IMR-90 (cell line): Measurements from ENCODE around the gene SH3RF1. TPM values are rescaled to one million over a fixed set of nuclear protein-coding genes. Genes with fewer than 3 reads are reported as not detected.

Source experiments
- ATAC-seq: fragments of 200-7000 bp; cut with Tn5 transposase; 2 replicates; pipeline ENCODE4 v1.9.1; 2020; ENCODE audit warnings: low read depth, mild to moderate bottlenecking, moderate library complexity
- BruUV-seq: library from RNA; stranded (reverse); fragments of 400-500 nt; replicated peaks from 2 replicates; lab custom pipeline; 2021; lab: Mats Ljungman, UMichigan
- CTCF ChIA-PET: fragments of 300-600 bp; formaldehyde crosslinking; extraction: SDS; loops from one replicate; lab custom pipeline; 2021; ENCODE audit warnings: antibody characterized with exemption; lab: Yijun Ruan, JAX
- POLR2A ChIA-PET: fragments of 300-600 bp; sonication (Branson Sonifier 250); formaldehyde crosslinking; loops from one replicate; lab custom pipeline; 2022; ENCODE audit warnings: antibody characterized with exemption; ENCODE audit not compliant: unreplicated experiment; lab: Charles Lee
- DNase-seq: peaks from one replicate; pipeline ENCODE4 v3.0.0; 2013
- H2AFZ ChIP-seq: replicated peaks from 2 replicates; pipeline ENCODE3; 2013; ENCODE audit warnings: low read length, mild to moderate bottlenecking; ENCODE audit not compliant: poor library complexity
- H2AK5ac ChIP-seq: 2 replicates; pipeline ENCODE4 v1.6.1; 2013; ENCODE audit warnings: low read depth, low read length, inconsistent platforms
- H2AK9ac ChIP-seq: replicated peaks from 2 replicates; pipeline ENCODE3; 2013; ENCODE audit warnings: mild to moderate bottlenecking, low read depth, low read length, moderate library complexity; ENCODE audit not compliant: poor library complexity
- H2BK120ac ChIP-seq: 2 replicates; pipeline ENCODE4 v1.6.1; 2013; ENCODE audit warnings: low read depth, low read length, inconsistent platforms
- H2BK15ac ChIP-seq: 3 replicates; pipeline ENCODE4 v1.6.1; 2013; ENCODE audit warnings: low read depth, low read length, inconsistent platforms
- H2BK20ac ChIP-seq: 2 replicates; pipeline ENCODE4 v1.6.1; 2013; ENCODE audit warnings: low read depth, mild to moderate bottlenecking, inconsistent platforms, low read length, moderate library complexity
- H2BK5ac ChIP-seq: 2 replicates; pipeline ENCODE4 v1.6.1; 2013; ENCODE audit warnings: mild to moderate bottlenecking, low read depth, low read length, inconsistent platforms; ENCODE audit not compliant: poor library complexity, severe bottlenecking
- H3K14ac ChIP-seq: replicated peaks from 2 replicates; pipeline ENCODE4 v1.6.1; 2013; ENCODE audit warnings: low read depth, low read length, inconsistent platforms
- H3K18ac ChIP-seq: 2 replicates; pipeline ENCODE4 v1.6.1; 2013; ENCODE audit warnings: low read depth, low read length, control low read depth
- H3K23ac ChIP-seq: 2 replicates; pipeline ENCODE4 v1.6.1; 2013; ENCODE audit warnings: low read depth, low read length, inconsistent platforms
- H3K27ac ChIP-seq: 2 replicates; pipeline ENCODE4 v1.5.1; 2013; ENCODE audit warnings: mild to moderate bottlenecking, control low read depth, low read length; ENCODE audit not compliant: insufficient read depth
- H3K27me3 ChIP-seq: 2 replicates; pipeline ENCODE4 v1.6.1; 2013; ENCODE audit warnings: low read length; ENCODE audit not compliant: control insufficient read depth, insufficient read depth
- H3K36me3 ChIP-seq: 2 replicates; pipeline ENCODE4 v1.6.1; 2013; ENCODE audit warnings: low read length, mixed read lengths; ENCODE audit not compliant: control insufficient read depth, insufficient read depth
- H3K4ac ChIP-seq: 2 replicates; pipeline ENCODE4 v1.6.1; 2013; ENCODE audit warnings: low read depth, low read length, inconsistent platforms
- H3K4me1 ChIP-seq: 2 replicates; pipeline ENCODE4 v1.6.1; 2013; ENCODE audit warnings: low read length, mixed read lengths; ENCODE audit not compliant: control insufficient read depth, insufficient read depth
- H3K4me2 ChIP-seq: 2 replicates; pipeline ENCODE4 v1.6.1; 2013; ENCODE audit warnings: low read depth, mild to moderate bottlenecking, control low read depth, low read length, moderate library complexity
- H3K4me3 ChIP-seq: 2 replicates; pipeline ENCODE4 v1.5.1; 2013; ENCODE audit warnings: low read depth, mild to moderate bottlenecking, control low read depth, low read length, moderate library complexity; ENCODE audit not compliant: insufficient read depth
- H3K56ac ChIP-seq: 2 replicates; pipeline ENCODE4 v1.6.1; 2013; ENCODE audit warnings: low read length, inconsistent platforms; ENCODE audit not compliant: insufficient read depth; ENCODE audit errors: extremely low read depth
- H3K79me1 ChIP-seq, 2 experiments: 2 replicates each; pipeline ENCODE4 v1.6.1; 2013; ENCODE audit warnings: low read length in 2 of 2, inconsistent platforms in 1 of 2, low read depth in 1 of 2
- H3K9ac ChIP-seq: 2 replicates; pipeline ENCODE4 v1.6.1; 2013; ENCODE audit warnings: low read depth, low read length, control low read depth
- H3K9me1 ChIP-seq: 2 replicates; pipeline ENCODE4 v1.6.1; 2013; ENCODE audit warnings: low read length, inconsistent platforms; ENCODE audit not compliant: insufficient read depth
- H3K9me3 ChIP-seq: 2 replicates; pipeline ENCODE4 v1.6.1; 2013; ENCODE audit warnings: low read length; ENCODE audit not compliant: control insufficient read depth, insufficient read depth
- H4K20me1 ChIP-seq: 2 replicates; pipeline ENCODE4 v1.6.1; 2013; ENCODE audit warnings: low read length, inconsistent platforms; ENCODE audit not compliant: insufficient read depth
- H4K5ac ChIP-seq: 2 replicates; pipeline ENCODE4 v1.6.1; 2013; ENCODE audit warnings: mild to moderate bottlenecking, low read depth, low read length, control low read depth
- H4K8ac ChIP-seq, 2 experiments: 2 replicates each; pipeline ENCODE4 v1.6.1; 2013; ENCODE audit warnings: low read depth in 2 of 2, low read length in 2 of 2, control low read depth in 1 of 2, inconsistent platforms in 1 of 2
- H4K91ac ChIP-seq: 2 replicates; pipeline ENCODE4 v1.6.1; 2013; ENCODE audit warnings: low read depth, low read length, inconsistent platforms; ENCODE audit not compliant: insufficient read depth
- BHLHE40 ChIP-seq: fragments of 150-350 bp; IDR thresholded peaks from 2 replicates; pipeline ENCODE4 v1.6.1; 2016; ENCODE audit warnings: mild to moderate bottlenecking, low read depth, low read length
- CEBPB ChIP-seq: IDR thresholded peaks from 2 replicates; pipeline ENCODE4 v1.6.1; 2012; ENCODE audit warnings: low read depth, low read length, improper control_type of control experiment
- CHD1 ChIP-seq: IDR thresholded peaks from 2 replicates; pipeline ENCODE4 v1.6.1; 2012; ENCODE audit warnings: low read depth, low read length, improper control_type of control experiment
- FOS ChIP-seq: fragments of 150-350 bp; IDR thresholded peaks from 2 replicates; pipeline ENCODE4 v1.6.1; 2016; ENCODE audit warnings: low read depth, low read length
- MAZ ChIP-seq: IDR thresholded peaks from 2 replicates; pipeline ENCODE4 v1.6.1; 2012; ENCODE audit warnings: low read depth, mild to moderate bottlenecking, low read length, improper control_type of control experiment, moderate library complexity, borderline replicate concordance
- MXI1 ChIP-seq: IDR thresholded peaks from 2 replicates; pipeline ENCODE4 v1.6.1; 2012; ENCODE audit warnings: low read depth, mild to moderate bottlenecking, low read length, moderate library complexity, borderline replicate concordance
- NFE2L2 ChIP-seq: fragments of 150-350 bp; IDR thresholded peaks from 2 replicates; pipeline ENCODE4 v1.6.1; 2016; ENCODE audit warnings: low read depth, mild to moderate bottlenecking, low read length
- POLR2A ChIP-seq: IDR thresholded peaks from 2 replicates; pipeline ENCODE4 v1.6.1; 2012; ENCODE audit warnings: mild to moderate bottlenecking, low read depth, low read length
- RAD21 ChIP-seq: IDR thresholded peaks from 2 replicates; pipeline ENCODE4 v1.6.1; 2012; ENCODE audit warnings: low read length, improper control_type of control experiment
- RCOR1 ChIP-seq: IDR thresholded peaks from 2 replicates; pipeline ENCODE4 v1.6.1; 2012; ENCODE audit warnings: mild to moderate bottlenecking, low read length, improper control_type of control experiment; ENCODE audit not compliant: insufficient replicate concordance
- RFX5 ChIP-seq: IDR thresholded peaks from 2 replicates; pipeline ENCODE4 v1.8.0; 2012; ENCODE audit warnings: low read depth, mild to moderate bottlenecking, low read length, moderate library complexity
- SMC3 ChIP-seq: fragments of 150-350 bp; IDR thresholded peaks from 2 replicates; pipeline ENCODE4 v1.6.1; 2016; ENCODE audit warnings: low read depth, mild to moderate bottlenecking, antibody characterized with exemption, low read length, moderate library complexity
- WGBS, 2 experiments: methylation state at CpG; one replicate each; pipeline versions ENCODE4 v1.1.5 to v1.1.7; 2013; ENCODE audit warnings: missing lambda C conversion rate in 2 of 2; ENCODE audit not compliant: insufficient read length in 1 of 2; ENCODE audit errors: extremely low coverage in 2 of 2; 5-methylcytosine and 5-hydroxymethylcytosine counted together
- dilution Hi-C: fragments of 300-500 bp; cut with HindIII; formaldehyde crosslinking; loops from one replicate; pipeline ENCODE4 v1.14.3; 2018; ENCODE audit warnings: low sequenced_read_pairs; ENCODE audit not compliant: unreplicated experiment
- in situ Hi-C: fragments of 300-500 bp; cut with MboI; formaldehyde crosslinking; loops from 3 replicates; pipeline ENCODE4 v1.14.3; 2019; ENCODE audit warnings: low sequenced_read_pairs, inconsistent platforms, mixed read lengths
- intact Hi-C: fragments of 100-400 bp; cut with micrococcal nuclease; formaldehyde crosslinking; loops from 2 replicates; pipeline ENCODE4 v1.10.0; 2022
- polyA plus RNA-seq, 3 experiments: library from polyadenylated mRNA; depleted of rRNA; stranded (reverse); fragments of >200 nt; gene quantifications; 2 replicates each; pipeline ENCODE4 v1.2.3, GENCODE V29; 2012; ENCODE audit warnings: low replicate concordance in 1 of 3
- total RNA-seq: library from RNA; depleted of rRNA; stranded (reverse); fragments of >200 nt; gene quantifications from 2 replicates; pipeline ENCODE4 v1.2.3, GENCODE V29; 2012
- TF ChIP-seq, protein P1 (sequence below): fragments of 150-350 bp; IDR thresholded peaks from 2 replicates; pipeline ENCODE4 v1.6.1; 2017; ENCODE audit warnings: mild to moderate bottlenecking, antibody characterized with exemption, low read length, low read depth
- TF ChIP-seq, protein P2 (sequence below): conservative IDR thresholded peaks from 2 replicates; pipeline ENCODE4 v1.5.1; 2012; ENCODE audit warnings: mild to moderate bottlenecking, low read depth, low read length, improper control_type of control experiment
- TF ChIP-seq, protein P3 (sequence below): fragments of 150-350 bp; IDR thresholded peaks from 2 replicates; pipeline ENCODE4 v1.6.1; 2016; ENCODE audit warnings: low read depth, mild to moderate bottlenecking, low read length, moderate library complexity, borderline replicate concordance

SH3RF1 gene
- total and polyA plus RNA-seq, 2 of the 4 experiments (the other 2 are of a cell fraction), result 22.0 to 29.8 TPM

DNA sequence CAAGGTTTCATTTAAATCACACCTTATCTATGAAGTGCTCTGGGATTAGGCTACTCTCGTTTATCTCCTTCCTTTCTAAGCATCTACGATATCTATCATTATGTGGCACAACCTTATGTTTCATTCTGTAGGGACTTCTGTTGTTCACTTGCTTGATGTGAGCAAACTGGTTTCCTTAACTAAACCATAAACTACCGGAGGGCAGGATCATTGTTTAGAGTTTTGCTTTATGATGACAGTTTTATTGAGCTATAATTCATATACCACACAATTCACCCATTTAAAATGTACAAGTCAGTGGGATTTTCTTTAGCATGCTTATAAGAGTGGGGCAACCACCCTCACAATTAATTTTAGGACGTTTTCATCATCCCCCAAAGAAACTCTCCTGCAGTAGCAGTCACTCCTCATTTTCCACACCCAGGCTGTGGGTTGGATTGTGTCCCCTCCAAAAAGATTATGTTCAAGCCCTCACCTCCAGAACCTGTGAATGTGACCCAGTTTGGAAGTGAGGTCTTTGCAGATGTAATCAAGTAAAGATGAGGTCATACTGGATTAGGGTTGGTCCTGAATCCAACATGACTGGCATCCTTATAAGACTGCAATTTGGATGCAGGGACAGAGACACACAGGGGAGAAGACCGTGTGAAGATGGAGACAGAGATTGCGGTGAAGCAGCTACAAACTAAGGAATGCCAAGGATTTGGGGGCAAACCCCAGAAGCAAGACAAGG lies 42.1 kb upstream of the SH3RF1 start:
- dilution Hi-C loops, result no loop called here
- Histone ChIP-seq H3K4me2 (no peak overlapping the region), H3K79me1 (peaks cover 0 to 4% of the 10 kb centered on the region in 2 experiments; a peak in 1 of 4 replicates), H3K4ac (0 out of 2 replicates have a peak overlapping the region, but pooled peaks have one; percentile 7), H2AFZ (no peak overlapping the region), H3K18ac (no peak overlapping the region; the same call in 1 of the 2 replicates), H3K9me1 (peaks cover 8% of the 10 kb centered on the region), H4K5ac (no peak overlapping the region), H3K9me3 (no peaks in the 10 kb centered on the region), H3K9ac (no peak overlapping the region), H4K91ac (no peak overlapping the region), H2BK20ac (peak overlapping the region; percentile 24; the same call in 1 of the 2 replicates), H2BK5ac (no peak overlapping the region), H3K27ac (no peak overlapping the region), H3K27me3 (no peaks in the 10 kb centered on the region), H3K4me1 (peaks cover 8% of the 10 kb centered on the region), H4K20me1 (no peaks in the 10 kb centered on the region), H3K56ac (no peak overlapping the region), H2AK5ac (peak overlapping the region; percentile 75), H4K8ac (no peak overlapping the region), H2BK15ac (0 out of 3 replicates have a peak overlapping the region, but pooled peaks have one; percentile 52), H2AK9ac (no peak overlapping the region), H3K14ac (peak overlapping the region; percentile 39; the same call in 1 of the 2 replicates), H2BK120ac (no peak overlapping the region), H3K4me3 (no peak overlapping the region), H3K36me3 (no peaks in the 10 kb centered on the region), H3K23ac (no peak overlapping the region)
- in situ Hi-C loops, result no loop called here
- intact Hi-C loops, result no loop called here
- WGBS, 2 experiments, result 100% methylated on average over 1 of the region's 6 CpGs; no CpG with 5 or more reads in 1 of the 2 experiments
- no TSS peak for BruUV-seq
- POLR2A ChIA-PET, result no interaction called here
- DNase-seq, result no peak
- CTCF ChIA-PET, result interaction anchor here (1.1 kb wide), 1 partner anchor 140 kb away, joined by 3 read pairs; no protein-coding TSS in a partner anchor
- ATAC-seq, result no peak
- no peak for TF ChIP-seq MXI1
- TF ChIP-seq RFX5, result no peak
- no peak for TF ChIP-seq CEBPB
- TF ChIP-seq, protein P1, sequence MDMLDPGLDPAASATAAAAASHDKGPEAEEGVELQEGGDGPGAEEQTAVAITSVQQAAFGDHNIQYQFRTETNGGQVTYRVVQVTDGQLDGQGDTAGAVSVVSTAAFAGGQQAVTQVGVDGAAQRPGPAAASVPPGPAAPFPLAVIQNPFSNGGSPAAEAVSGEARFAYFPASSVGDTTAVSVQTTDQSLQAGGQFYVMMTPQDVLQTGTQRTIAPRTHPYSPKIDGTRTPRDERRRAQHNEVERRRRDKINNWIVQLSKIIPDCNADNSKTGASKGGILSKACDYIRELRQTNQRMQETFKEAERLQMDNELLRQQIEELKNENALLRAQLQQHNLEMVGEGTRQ, result no peak
- TF ChIP-seq RCOR1, result no peak
- TF ChIP-seq FOS, result no peak
- no peak for TF ChIP-seq SMC3
- TF ChIP-seq BHLHE40, result no peak
- no peak for TF ChIP-seq RAD21
- TF ChIP-seq MAZ, result no peak
- TF ChIP-seq, protein P2, sequence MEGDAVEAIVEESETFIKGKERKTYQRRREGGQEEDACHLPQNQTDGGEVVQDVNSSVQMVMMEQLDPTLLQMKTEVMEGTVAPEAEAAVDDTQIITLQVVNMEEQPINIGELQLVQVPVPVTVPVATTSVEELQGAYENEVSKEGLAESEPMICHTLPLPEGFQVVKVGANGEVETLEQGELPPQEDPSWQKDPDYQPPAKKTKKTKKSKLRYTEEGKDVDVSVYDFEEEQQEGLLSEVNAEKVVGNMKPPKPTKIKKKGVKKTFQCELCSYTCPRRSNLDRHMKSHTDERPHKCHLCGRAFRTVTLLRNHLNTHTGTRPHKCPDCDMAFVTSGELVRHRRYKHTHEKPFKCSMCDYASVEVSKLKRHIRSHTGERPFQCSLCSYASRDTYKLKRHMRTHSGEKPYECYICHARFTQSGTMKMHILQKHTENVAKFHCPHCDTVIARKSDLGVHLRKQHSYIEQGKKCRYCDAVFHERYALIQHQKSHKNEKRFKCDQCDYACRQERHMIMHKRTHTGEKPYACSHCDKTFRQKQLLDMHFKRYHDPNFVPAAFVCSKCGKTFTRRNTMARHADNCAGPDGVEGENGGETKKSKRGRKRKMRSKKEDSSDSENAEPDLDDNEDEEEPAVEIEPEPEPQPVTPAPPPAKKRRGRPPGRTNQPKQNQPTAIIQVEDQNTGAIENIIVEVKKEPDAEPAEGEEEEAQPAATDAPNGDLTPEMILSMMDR, result no peak
- TF ChIP-seq POLR2A, result no peak
- no peak for TF ChIP-seq CHD1
- no peak for TF ChIP-seq NFE2L2
- TF ChIP-seq, protein P3, sequence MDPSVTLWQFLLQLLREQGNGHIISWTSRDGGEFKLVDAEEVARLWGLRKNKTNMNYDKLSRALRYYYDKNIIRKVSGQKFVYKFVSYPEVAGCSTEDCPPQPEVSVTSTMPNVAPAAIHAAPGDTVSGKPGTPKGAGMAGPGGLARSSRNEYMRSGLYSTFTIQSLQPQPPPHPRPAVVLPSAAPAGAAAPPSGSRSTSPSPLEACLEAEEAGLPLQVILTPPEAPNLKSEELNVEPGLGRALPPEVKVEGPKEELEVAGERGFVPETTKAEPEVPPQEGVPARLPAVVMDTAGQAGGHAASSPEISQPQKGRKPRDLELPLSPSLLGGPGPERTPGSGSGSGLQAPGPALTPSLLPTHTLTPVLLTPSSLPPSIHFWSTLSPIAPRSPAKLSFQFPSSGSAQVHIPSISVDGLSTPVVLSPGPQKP, result no peak
